Vagina (tissue), 2 donors: ENCODE data around the gene CFAP90.

Experiments
- POLR2AphosphoS5 ChIP-seq, 2 donors: sonication (generic); formaldehyde crosslinking; IDR thresholded peaks; one replicate each; pipeline ENCODE4 v1.9.0; 2017; ENCODE audit warnings: antibody characterized with exemption in 2 of 2, mild to moderate bottlenecking in 2 of 2, low read depth in 1 of 2; ENCODE audit not compliant: insufficient read depth in 1 of 2
- TF ChIP-seq, protein P1 (sequence below), 3 experiments: fragments of 450-650 bp in 2 of 3; fragments of 200-600 bp in 1 of 3; sonication (generic) in 1 of 3; IDR thresholded peaks; one replicate each; pipeline ENCODE4 v1.5.1; 2017 to 2019; ENCODE audit warnings: antibody characterized with exemption in 3 of 3, mild to moderate bottlenecking in 2 of 3, moderate library complexity in 2 of 3

DNA sequence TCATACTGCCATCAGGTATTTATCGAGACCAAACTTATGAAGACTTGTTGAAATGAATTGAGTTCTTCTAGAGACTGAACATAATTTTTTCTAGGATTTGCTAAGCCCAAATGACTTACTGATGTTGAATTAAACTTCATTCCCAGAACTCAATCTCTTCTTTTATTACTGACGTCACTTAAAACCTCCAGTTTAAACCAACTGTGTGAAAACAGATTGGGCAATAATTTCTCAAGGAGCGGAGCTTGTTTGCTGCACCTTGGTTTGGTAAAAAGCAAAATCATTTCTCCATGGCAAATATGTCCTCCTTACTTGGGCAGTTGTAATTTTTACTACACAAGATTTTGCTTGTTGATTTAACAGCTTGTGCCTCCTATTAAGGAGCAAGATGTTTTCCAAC, 37.4 kb downstream of the CFAP90 start:
- TF ChIP-seq, protein P1, sequence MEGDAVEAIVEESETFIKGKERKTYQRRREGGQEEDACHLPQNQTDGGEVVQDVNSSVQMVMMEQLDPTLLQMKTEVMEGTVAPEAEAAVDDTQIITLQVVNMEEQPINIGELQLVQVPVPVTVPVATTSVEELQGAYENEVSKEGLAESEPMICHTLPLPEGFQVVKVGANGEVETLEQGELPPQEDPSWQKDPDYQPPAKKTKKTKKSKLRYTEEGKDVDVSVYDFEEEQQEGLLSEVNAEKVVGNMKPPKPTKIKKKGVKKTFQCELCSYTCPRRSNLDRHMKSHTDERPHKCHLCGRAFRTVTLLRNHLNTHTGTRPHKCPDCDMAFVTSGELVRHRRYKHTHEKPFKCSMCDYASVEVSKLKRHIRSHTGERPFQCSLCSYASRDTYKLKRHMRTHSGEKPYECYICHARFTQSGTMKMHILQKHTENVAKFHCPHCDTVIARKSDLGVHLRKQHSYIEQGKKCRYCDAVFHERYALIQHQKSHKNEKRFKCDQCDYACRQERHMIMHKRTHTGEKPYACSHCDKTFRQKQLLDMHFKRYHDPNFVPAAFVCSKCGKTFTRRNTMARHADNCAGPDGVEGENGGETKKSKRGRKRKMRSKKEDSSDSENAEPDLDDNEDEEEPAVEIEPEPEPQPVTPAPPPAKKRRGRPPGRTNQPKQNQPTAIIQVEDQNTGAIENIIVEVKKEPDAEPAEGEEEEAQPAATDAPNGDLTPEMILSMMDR (IDR thresholded peaks at IDR 0.05) = no peak
- no peak for TF ChIP-seq POLR2AphosphoS5 (IDR thresholded peaks at IDR 0.05; ENCODE audit: insufficient read depth in 1 of 2, low read depth in 1 of 2)
